Activated naive CD8-positive, alpha-beta T cell treated with anti-CD3 and anti-CD28 coated beads, Interleukin-2, amount 10 ng/mL, durations not matched to agents 7 days and 5 days (primary cell): Measurements from ENCODE around the gene WASF1. TPM values are rescaled to one million over a fixed set of nuclear protein-coding genes. Genes with fewer than 3 reads are reported as not detected.

ENCODE experiments used
- ATAC-seq: fragments of 150-1000 bp; cut with Tn5 transposase; one replicate; pipeline ENCODE4 v1.10.0; 2021; ENCODE audit warnings: low read depth, moderate library complexity
- POLR2A ChIA-PET: fragments of 350-600 bp; sonication (Branson Sonifier 250); formaldehyde crosslinking; loops from one replicate; lab custom pipeline; 2021; ENCODE audit warnings: antibody characterized with exemption; lab: Charles Lee
- DNase-seq: peaks from one replicate; pipeline ENCODE4 v3.0.0; 2021
- H3K27ac Mint-ChIP-seq: one replicate; pipeline ENCODE4 v1.8.0; 2022; ENCODE audit warnings: mild to moderate bottlenecking, mixed read lengths
- H3K27me3 Mint-ChIP-seq: one replicate; pipeline ENCODE4 v1.8.0; 2022; ENCODE audit warnings: mild to moderate bottlenecking, moderate library complexity, mixed read lengths
- H3K36me3 Mint-ChIP-seq: one replicate; pipeline ENCODE4 v1.8.0; 2021; ENCODE audit warnings: mild to moderate bottlenecking, mixed read lengths
- H3K4me1 Mint-ChIP-seq: one replicate; pipeline ENCODE4 v1.8.0; 2021; ENCODE audit warnings: mixed read lengths
- H3K4me3 Mint-ChIP-seq: one replicate; pipeline ENCODE4 v1.8.0; 2022; ENCODE audit warnings: mild to moderate bottlenecking, moderate library complexity, mixed read lengths
- H3K9me3 Mint-ChIP-seq: one replicate; pipeline ENCODE4 v1.8.0; 2021; ENCODE audit warnings: mixed read lengths
- total RNA-seq, 2 experiments: library from RNA; stranded (reverse); gene quantifications; one replicate each; pipeline ENCODE4 v1.2.3, GENCODE V29; 2021

The WASF1 gene
- total RNA-seq, 2 experiments from 2014 or later: 0.72 to 1.1 TPM

- Mint-ChIP-seq H3K27me3 (no peaks in the 10 kb centered on the region), H3K36me3 (peaks cover 17% of the 10 kb centered on the region)
- POLR2A ChIA-PET: no interaction called here
Measured at GRCh38 chr6:110190726-110191125, 11.3 kb upstream of the WASF1 start.

GRCh38 chr6:110188791-110189190 lies 9.3 kb upstream of the WASF1 start:
- Mint-ChIP-seq H3K36me3 (peaks cover 10% of the 10 kb centered on the region), H3K9me3 (no peaks in the 10 kb centered on the region), H3K27ac (no peak overlapping the region), H3K4me1 (peaks cover 15% of the 10 kb centered on the region), H3K4me3 (no peak overlapping the region), H3K27me3 (no peaks in the 10 kb centered on the region)
- POLR2A ChIA-PET: interaction anchor here (1.0 kb wide), 1 partner anchor 9 kb away, joined by 4 read pairs; the partner anchor contains the start of genes CDC40 and WASF1
- ATAC-seq (no peak), DNase-seq (no peak)

More at GRCh38 chr6:110190726-110191125, 11.3 kb upstream of the WASF1 start:
- ATAC-seq (no peak), DNase-seq (no peak)
- Mint-ChIP-seq H3K4me3 (no peak overlapping the region), H3K4me1 (peaks cover 9% of the 10 kb centered on the region), H3K27ac (no peak overlapping the region), H3K9me3 (no peaks in the 10 kb centered on the region)

GRCh38 chr6:110185879-110186278 lies 6.4 kb upstream of the WASF1 start:
- peak overlapping the region; percentile 75 for H3K4me3 Mint-ChIP-seq
- H3K9me3 Mint-ChIP-seq: no peaks in the 10 kb centered on the region
- peaks cover 15% of the 10 kb centered on the region for H3K4me1 Mint-ChIP-seq
- ATAC-seq (peak; percentile 57), DNase-seq (no peak)
- peaks cover 5% of the 10 kb centered on the region for H3K36me3 Mint-ChIP-seq
- POLR2A ChIA-PET: no interaction called here
- no peaks in the 10 kb centered on the region for H3K27me3 Mint-ChIP-seq
- peak overlapping the region; percentile 78 for H3K27ac Mint-ChIP-seq

GRCh38 chr6:110183292-110183885 lies 3.9 kb upstream of the WASF1 start:
- no peak overlapping the region for H3K4me3 Mint-ChIP-seq
- peaks cover 17% of the 10 kb centered on the region for H3K4me1 Mint-ChIP-seq
- POLR2A ChIA-PET: no interaction called here
- H3K36me3 Mint-ChIP-seq: peaks cover 5% of the 10 kb centered on the region
- ATAC-seq: no peak
- DNase-seq: no peak
- no peaks in the 10 kb centered on the region for H3K9me3 Mint-ChIP-seq
- no peak overlapping the region for H3K27ac Mint-ChIP-seq
- H3K27me3 Mint-ChIP-seq: no peaks in the 10 kb centered on the region

- no peak for DNase-seq
Measured at GRCh38 chr6:110181131-110182030, 1.9 kb upstream of the WASF1 start.

GRCh38 chr6:110180228-110181008 lies 948 bp upstream of the WASF1 start, which contains the start of gene CDC40:
TSS of gene CDC40 (plus strand) at chr6:110180427. CDS start at chr6:110180445, 18 bp downstream.
- H3K4me1 Mint-ChIP-seq: peaks cover 9% of the 10 kb centered on the region
- H3K9me3 Mint-ChIP-seq: no peaks in the 10 kb centered on the region
- DNase-seq (peak; percentile 69), ATAC-seq (peak; percentile 52)
- no peaks in the 10 kb centered on the region for H3K36me3 Mint-ChIP-seq
- no peak within 1 kb of the TSS for H3K27ac Mint-ChIP-seq
- no peak within 1 kb of the TSS for H3K4me3 Mint-ChIP-seq
- no peaks in the 10 kb centered on the region for H3K27me3 Mint-ChIP-seq
- POLR2A ChIA-PET: interaction anchor here (0.6 to 3.5 kb wide), 6 partner anchors 8 to 802 kb away, joined by 3 to 15 read pairs (median 4); partner anchors contain the start of genes CD164 and RPF2

More at GRCh38 chr6:110181131-110182030, 1.9 kb upstream of the WASF1 start:
- POLR2A ChIA-PET: interaction anchor here (1.0 to 3.5 kb wide), 2 partner anchors 209 to 799 kb away, joined by 5 to 15 read pairs; partner anchors contain the start of gene CD164
- no peak overlapping the region for H3K4me3 Mint-ChIP-seq
- H3K9me3 Mint-ChIP-seq: no peaks in the 10 kb centered on the region
- no peak for ATAC-seq
- peaks cover 4% of the 10 kb centered on the region for H3K36me3 Mint-ChIP-seq
- no peaks in the 10 kb centered on the region for H3K27me3 Mint-ChIP-seq
- peaks cover 17% of the 10 kb centered on the region for H3K4me1 Mint-ChIP-seq
- H3K27ac Mint-ChIP-seq: no peak overlapping the region

DNA sequence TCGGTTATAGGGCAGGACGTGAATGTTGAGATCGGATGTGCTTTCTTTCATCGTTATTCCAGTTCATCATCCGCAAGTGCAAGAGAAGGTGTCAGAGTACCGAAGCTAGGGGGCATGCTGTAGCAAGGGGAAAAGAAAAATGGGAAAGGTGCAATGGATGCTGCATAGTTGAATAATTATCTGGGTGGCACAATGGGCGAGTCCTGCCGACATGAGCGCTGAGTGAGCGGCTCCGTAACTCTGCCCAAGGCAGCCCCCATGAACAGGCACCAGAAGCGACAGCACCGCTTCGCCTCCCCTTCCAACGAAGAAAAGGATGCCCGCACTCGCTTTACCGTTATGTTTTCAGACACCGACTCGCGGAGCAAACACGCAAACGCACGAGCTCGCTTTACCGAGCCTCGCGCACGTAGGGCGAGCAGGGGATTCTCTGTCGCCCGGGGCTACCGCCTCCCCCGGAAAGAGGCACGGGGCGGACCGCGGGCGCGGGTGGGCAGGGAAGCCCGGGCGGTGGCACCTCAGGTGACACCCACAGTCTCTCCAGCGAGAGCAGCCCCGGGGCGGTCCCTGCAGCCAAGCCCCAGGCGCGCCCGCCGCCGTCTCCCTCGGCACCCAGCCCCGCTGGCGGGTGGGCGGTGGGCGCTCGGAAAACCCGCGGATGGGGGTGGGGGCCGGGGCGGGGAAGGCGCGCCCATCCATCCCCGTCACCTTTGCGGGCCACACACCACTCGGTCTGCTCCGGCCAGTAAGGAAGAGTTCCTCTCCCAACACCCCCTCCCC lies 654 bp downstream of the WASF1 start:
- no peaks in the 10 kb centered on the region for H3K36me3 Mint-ChIP-seq
- POLR2A ChIA-PET: interaction anchor here (3.5 kb wide), 1 partner anchor 211 kb away, joined by 15 read pairs; no protein-coding TSS in a partner anchor
- peaks cover 8% of the 10 kb centered on the region for H3K27me3 Mint-ChIP-seq
- peaks cover 4% of the 10 kb centered on the region for H3K4me1 Mint-ChIP-seq
- H3K4me3 Mint-ChIP-seq: peak overlapping the region; percentile 79
- H3K9me3 Mint-ChIP-seq: no peaks in the 10 kb centered on the region
- peak; percentile 46 for ATAC-seq
- DNase-seq: peak; percentile 75
- peak overlapping the region; percentile 46 for H3K27ac Mint-ChIP-seq

- Mint-ChIP-seq H3K27ac (no peak overlapping the region), H3K27me3 (peaks cover 13% of the 10 kb centered on the region), H3K4me1 (peaks cover 4% of the 10 kb centered on the region), H3K4me3 (no peak overlapping the region), H3K9me3 (no peaks in the 10 kb centered on the region), H3K36me3 (no peaks in the 10 kb centered on the region)
- POLR2A ChIA-PET: no interaction called here
- ATAC-seq: no peak
- DNase-seq: no peak
Measured at GRCh38 chr6:110173506-110174132, 5.9 kb downstream of the WASF1 start.

DNA sequence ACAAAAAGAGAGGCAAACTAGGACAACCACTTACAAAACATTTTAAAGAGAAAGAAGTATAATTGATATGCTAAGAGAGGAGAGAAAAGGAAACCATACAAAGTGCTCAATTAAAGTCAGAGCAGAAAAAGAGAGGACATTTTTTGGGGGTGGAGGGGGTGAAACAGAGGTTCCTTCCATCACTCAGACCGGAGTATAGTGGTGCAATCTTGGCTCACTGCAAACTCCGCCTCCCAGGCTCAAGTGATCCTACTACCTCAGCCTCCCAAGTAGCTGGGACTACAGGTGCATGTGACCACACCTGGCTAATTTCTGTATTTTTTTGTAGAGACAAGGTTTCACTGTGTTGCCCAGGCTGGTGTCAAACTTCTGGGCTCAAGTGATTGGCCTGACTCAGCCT lies 9.4 kb downstream of the WASF1 start:
- DNase-seq: no peak

DNA sequence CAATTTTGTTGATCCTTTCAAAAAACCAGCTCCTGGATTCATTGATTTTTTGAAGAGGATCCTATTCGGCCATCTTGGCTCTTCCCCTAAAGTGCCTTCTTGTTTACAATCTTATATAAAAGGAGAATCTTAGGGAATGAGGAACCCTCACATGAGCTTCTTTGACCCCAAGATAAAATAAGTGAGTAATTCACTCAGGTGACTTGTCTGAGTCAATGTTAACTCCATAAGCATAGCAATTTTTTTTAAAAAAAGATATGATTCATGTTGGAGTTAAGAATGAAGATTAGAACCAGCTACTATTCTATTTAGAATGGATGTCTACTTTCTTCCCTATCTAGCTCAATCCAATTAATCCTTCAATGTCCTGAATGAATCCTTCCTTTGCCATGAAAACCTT lies 21.0 kb downstream of the WASF1 start:
- POLR2A ChIA-PET: no interaction called here
- Mint-ChIP-seq H3K4me1 (no peaks in the 10 kb centered on the region), H3K36me3 (no peaks in the 10 kb centered on the region), H3K27ac (no peak overlapping the region), H3K4me3 (no peak overlapping the region), H3K9me3 (peaks cover 2% of the 10 kb centered on the region), H3K27me3 (peaks cover 14% of the 10 kb centered on the region)
- DNase-seq (no peak), ATAC-seq (no peak)

More for the DNA sequence above, 9.4 kb downstream of the WASF1 start:
- no peak overlapping the region for H3K4me3 Mint-ChIP-seq
- POLR2A ChIA-PET: no interaction called here
- H3K27me3 Mint-ChIP-seq: peaks cover 14% of the 10 kb centered on the region
- ATAC-seq: no peak
- no peaks in the 10 kb centered on the region for H3K4me1 Mint-ChIP-seq
- no peaks in the 10 kb centered on the region for H3K36me3 Mint-ChIP-seq
- H3K27ac Mint-ChIP-seq: no peak overlapping the region
- no peaks in the 10 kb centered on the region for H3K9me3 Mint-ChIP-seq

DNA sequence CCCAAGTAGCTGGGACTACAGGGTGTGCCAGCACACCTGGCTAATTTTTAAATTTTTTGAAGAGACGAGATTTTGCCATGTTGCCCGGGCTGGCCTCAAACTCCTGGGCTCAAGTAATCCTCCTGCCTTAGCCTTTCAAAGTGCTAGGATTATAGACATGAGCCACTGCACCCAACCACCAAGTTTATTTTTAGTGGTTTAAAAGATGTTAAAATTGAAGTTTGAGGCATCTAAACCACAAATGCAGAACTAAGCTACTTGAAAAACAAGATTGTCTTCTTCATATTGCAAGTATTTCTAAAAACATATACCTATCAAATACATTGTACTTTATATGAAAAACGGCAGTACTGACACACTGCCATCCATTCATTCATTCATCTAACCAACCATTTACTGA lies 31.6 kb downstream of the WASF1 start:
- Mint-ChIP-seq H3K4me1 (no peaks in the 10 kb centered on the region), H3K27ac (no peak overlapping the region), H3K9me3 (no peaks in the 10 kb centered on the region), H3K36me3 (no peaks in the 10 kb centered on the region), H3K4me3 (no peak overlapping the region), H3K27me3 (peaks cover 7% of the 10 kb centered on the region)
- POLR2A ChIA-PET: no interaction called here
- DNase-seq (no peak), ATAC-seq (no peak)

- Mint-ChIP-seq H3K4me3 (no peak overlapping the region), H3K27me3 (peaks cover 12% of the 10 kb centered on the region), H3K27ac (no peak overlapping the region), H3K36me3 (no peaks in the 10 kb centered on the region), H3K9me3 (peaks cover 3% of the 10 kb centered on the region), H3K4me1 (no peaks in the 10 kb centered on the region)
- DNase-seq (no peak), ATAC-seq (no peak)
- POLR2A ChIA-PET: no interaction called here
Measured at GRCh38 chr6:110140650-110141049, 38.8 kb downstream of the WASF1 start.
